SK-N-SH treated with all-trans-retinoic acid at 6 μM for 48 hours (cell line): Measurements from ENCODE around the gene MRGPRE.

Experiments used
- ATAC-seq: fragments of 200-7000 bp; cut with Tn5 transposase; 3 replicates; pipeline ENCODE4 v1.9.1; 2020; ENCODE audit warnings: mild to moderate bottlenecking, moderate library complexity
- ARNTL ChIP-seq: fragments of 450-650 bp; formaldehyde crosslinking; IDR thresholded peaks from 2 replicates; pipeline ENCODE4 v1.5.0; 2020; ENCODE audit warnings: low read depth, mild to moderate bottlenecking, moderate library complexity, borderline replicate concordance
- BACH2 ChIP-seq: fragments of 250-450 bp; sonication (Bioruptor Pico); IDR thresholded peaks from 2 replicates; pipeline ENCODE4 v1.9.0; 2021; ENCODE audit warnings: mild to moderate bottlenecking, borderline replicate concordance
- CREB5 ChIP-seq: fragments of 250-450 bp; sonication (Bioruptor Pico); IDR thresholded peaks from 2 replicates; pipeline ENCODE4 v1.5.1; 2020; ENCODE audit warnings: low read depth, mild to moderate bottlenecking, moderate library complexity
- CSDC2 ChIP-seq: fragments of 250-450 bp; sonication (Bioruptor Pico); IDR thresholded peaks from 2 replicates; pipeline ENCODE4 v1.5.0; 2020; ENCODE audit warnings: mild to moderate bottlenecking, moderate library complexity
- ESRRG ChIP-seq: fragments of 250-450 bp; sonication (Bioruptor Pico); IDR thresholded peaks from 2 replicates; pipeline ENCODE4 v1.6.1; 2021; ENCODE audit warnings: mild to moderate bottlenecking
- GLIS3 ChIP-seq: fragments of 250-450 bp; sonication (Bioruptor Pico); IDR thresholded peaks from 2 replicates; pipeline ENCODE4 v1.5.0; 2020; ENCODE audit warnings: mild to moderate bottlenecking, moderate library complexity
- ISL1 ChIP-seq: fragments of 250-450 bp; sonication (Bioruptor Pico); IDR thresholded peaks from 2 replicates; pipeline ENCODE4 v2.1.2; 2022; ENCODE audit warnings: mild to moderate bottlenecking, moderate library complexity
- OSR1 ChIP-seq: fragments of 250-450 bp; sonication (Bioruptor Pico); IDR thresholded peaks from 2 replicates; pipeline ENCODE4 v1.8.0; 2022; ENCODE audit warnings: moderate library complexity, mild to moderate bottlenecking, inconsistent platforms
- PPARA ChIP-seq: fragments of 250-450 bp; sonication (Bioruptor Pico); IDR thresholded peaks from 2 replicates; pipeline ENCODE4 v1.5.0; 2020; ENCODE audit warnings: mild to moderate bottlenecking, borderline replicate concordance
- RARB ChIP-seq: fragments of 250-450 bp; sonication (Bioruptor Pico); IDR thresholded peaks from 2 replicates; pipeline ENCODE4 v1.8.0; 2021; ENCODE audit warnings: mild to moderate bottlenecking, moderate library complexity
- TCF4 ChIP-seq: fragments of 250-450 bp; sonication (Bioruptor Pico); IDR thresholded peaks from 2 replicates; pipeline ENCODE4 v1.8.0; 2021; ENCODE audit warnings: mild to moderate bottlenecking, moderate library complexity, borderline replicate concordance
- TOX ChIP-seq: fragments of 250-450 bp; sonication (Bioruptor Pico); IDR thresholded peaks from 2 replicates; pipeline ENCODE4 v1.8.0; 2021; ENCODE audit warnings: mild to moderate bottlenecking, moderate library complexity, borderline replicate concordance
- ZC3H10 ChIP-seq: fragments of 250-450 bp; sonication (Bioruptor Pico); IDR thresholded peaks from 2 replicates; pipeline ENCODE4 v1.5.1; 2021; ENCODE audit warnings: mild to moderate bottlenecking, moderate library complexity
- ZFP3 ChIP-seq: fragments of 250-450 bp; sonication (Bioruptor Pico); IDR thresholded peaks from 2 replicates; pipeline ENCODE4 v1.5.0; 2020; ENCODE audit warnings: mild to moderate bottlenecking, moderate library complexity
- ZFP30 ChIP-seq: fragments of 450-650 bp; formaldehyde crosslinking; IDR thresholded peaks from 2 replicates; pipeline ENCODE4 v1.5.0; 2022; ENCODE audit warnings: mild to moderate bottlenecking, moderate library complexity
- ZNF565 ChIP-seq: fragments of 450-650 bp; formaldehyde crosslinking; conservative IDR thresholded peaks from 2 replicates; pipeline ENCODE4 v1.5.0; 2020; ENCODE audit warnings: low read depth, mild to moderate bottlenecking, moderate library complexity
- ZNF70 ChIP-seq: fragments of 450-650 bp; formaldehyde crosslinking; IDR thresholded peaks from 2 replicates; pipeline ENCODE4 v1.5.0; 2020; ENCODE audit warnings: mild to moderate bottlenecking, moderate library complexity
- ZNF8 ChIP-seq: fragments of 450-650 bp; formaldehyde crosslinking; IDR thresholded peaks from 2 replicates; pipeline ENCODE4 v1.5.0; 2020; ENCODE audit warnings: mild to moderate bottlenecking, moderate library complexity
- TF ChIP-seq, protein P1 (sequence below): fragments of 250-450 bp; sonication (Bioruptor Pico); IDR thresholded peaks from 2 replicates; pipeline ENCODE4 v1.5.0; 2020; ENCODE audit warnings: mild to moderate bottlenecking, moderate library complexity
- TF ChIP-seq, protein P2 (sequence below): fragments of 250-450 bp; sonication (Bioruptor Pico); IDR thresholded peaks from 2 replicates; pipeline ENCODE4 v1.8.0; 2021; ENCODE audit warnings: low read depth, mild to moderate bottlenecking, moderate library complexity, borderline replicate concordance
- TF ChIP-seq, protein P3 (sequence below): fragments of 250-450 bp; sonication (Bioruptor Pico); IDR thresholded peaks from 2 replicates; pipeline ENCODE4 v1.8.0; 2020; ENCODE audit warnings: mild to moderate bottlenecking, moderate library complexity, borderline replicate concordance
- TF ChIP-seq, protein P4 (sequence below): fragments of 250-450 bp; sonication (Bioruptor Pico); IDR thresholded peaks from 2 replicates; pipeline ENCODE4 v1.5.1; 2021; ENCODE audit warnings: mild to moderate bottlenecking, moderate library complexity

MRGPRE gene

DNA sequence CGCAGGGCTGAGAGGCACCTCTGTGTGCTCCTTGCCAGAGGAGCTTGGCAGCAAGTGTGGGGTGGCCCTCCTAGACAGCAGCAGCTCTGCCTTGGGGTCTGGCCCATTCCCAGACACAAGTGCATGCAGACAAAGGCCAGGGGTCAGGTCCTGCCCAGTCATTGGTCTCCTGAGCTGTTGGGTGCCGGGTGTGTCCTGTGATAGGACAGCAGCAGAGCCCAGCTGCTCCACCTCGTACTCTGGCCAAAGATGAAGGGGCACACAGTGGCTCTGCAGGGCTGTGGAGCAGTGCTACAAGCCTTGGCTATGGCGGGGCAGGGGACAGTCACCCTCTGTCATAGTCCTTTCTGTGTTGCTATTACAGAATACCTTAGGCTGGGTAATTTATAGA lies 49.8 kb downstream of the MRGPRE start:
- TF ChIP-seq ISL1 (CRISPR knock-in tag) (no peak), OSR1 (no peak), TCF4 (no peak), ESRRG (CRISPR knock-in tag) (no peak), ZNF565 (CRISPR knock-in tag) (no peak), ZNF70 (no peak), ARNTL (no peak), PPARA (CRISPR knock-in tag) (no peak), CREB5 (CRISPR knock-in tag) (no peak), RARB (CRISPR knock-in tag) (no peak), ZC3H10 (CRISPR knock-in tag) (no peak), BACH2 (CRISPR knock-in tag) (no peak), CSDC2 (CRISPR knock-in tag) (no peak)
- TF ChIP-seq, protein P1, sequence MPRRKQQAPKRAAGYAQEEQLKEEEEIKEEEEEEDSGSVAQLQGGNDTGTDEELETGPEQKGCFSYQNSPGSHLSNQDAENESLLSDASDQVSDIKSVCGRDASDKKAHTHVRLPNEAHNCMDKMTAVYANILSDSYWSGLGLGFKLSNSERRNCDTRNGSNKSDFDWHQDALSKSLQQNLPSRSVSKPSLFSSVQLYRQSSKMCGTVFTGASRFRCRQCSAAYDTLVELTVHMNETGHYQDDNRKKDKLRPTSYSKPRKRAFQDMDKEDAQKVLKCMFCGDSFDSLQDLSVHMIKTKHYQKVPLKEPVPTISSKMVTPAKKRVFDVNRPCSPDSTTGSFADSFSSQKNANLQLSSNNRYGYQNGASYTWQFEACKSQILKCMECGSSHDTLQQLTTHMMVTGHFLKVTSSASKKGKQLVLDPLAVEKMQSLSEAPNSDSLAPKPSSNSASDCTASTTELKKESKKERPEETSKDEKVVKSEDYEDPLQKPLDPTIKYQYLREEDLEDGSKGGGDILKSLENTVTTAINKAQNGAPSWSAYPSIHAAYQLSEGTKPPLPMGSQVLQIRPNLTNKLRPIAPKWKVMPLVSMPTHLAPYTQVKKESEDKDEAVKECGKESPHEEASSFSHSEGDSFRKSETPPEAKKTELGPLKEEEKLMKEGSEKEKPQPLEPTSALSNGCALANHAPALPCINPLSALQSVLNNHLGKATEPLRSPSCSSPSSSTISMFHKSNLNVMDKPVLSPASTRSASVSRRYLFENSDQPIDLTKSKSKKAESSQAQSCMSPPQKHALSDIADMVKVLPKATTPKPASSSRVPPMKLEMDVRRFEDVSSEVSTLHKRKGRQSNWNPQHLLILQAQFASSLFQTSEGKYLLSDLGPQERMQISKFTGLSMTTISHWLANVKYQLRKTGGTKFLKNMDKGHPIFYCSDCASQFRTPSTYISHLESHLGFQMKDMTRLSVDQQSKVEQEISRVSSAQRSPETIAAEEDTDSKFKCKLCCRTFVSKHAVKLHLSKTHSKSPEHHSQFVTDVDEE (CRISPR knock-in tag), result no peak
- TF ChIP-seq, all 23 proteins: peak for 0
- ATAC-seq, result no peak

DNA sequence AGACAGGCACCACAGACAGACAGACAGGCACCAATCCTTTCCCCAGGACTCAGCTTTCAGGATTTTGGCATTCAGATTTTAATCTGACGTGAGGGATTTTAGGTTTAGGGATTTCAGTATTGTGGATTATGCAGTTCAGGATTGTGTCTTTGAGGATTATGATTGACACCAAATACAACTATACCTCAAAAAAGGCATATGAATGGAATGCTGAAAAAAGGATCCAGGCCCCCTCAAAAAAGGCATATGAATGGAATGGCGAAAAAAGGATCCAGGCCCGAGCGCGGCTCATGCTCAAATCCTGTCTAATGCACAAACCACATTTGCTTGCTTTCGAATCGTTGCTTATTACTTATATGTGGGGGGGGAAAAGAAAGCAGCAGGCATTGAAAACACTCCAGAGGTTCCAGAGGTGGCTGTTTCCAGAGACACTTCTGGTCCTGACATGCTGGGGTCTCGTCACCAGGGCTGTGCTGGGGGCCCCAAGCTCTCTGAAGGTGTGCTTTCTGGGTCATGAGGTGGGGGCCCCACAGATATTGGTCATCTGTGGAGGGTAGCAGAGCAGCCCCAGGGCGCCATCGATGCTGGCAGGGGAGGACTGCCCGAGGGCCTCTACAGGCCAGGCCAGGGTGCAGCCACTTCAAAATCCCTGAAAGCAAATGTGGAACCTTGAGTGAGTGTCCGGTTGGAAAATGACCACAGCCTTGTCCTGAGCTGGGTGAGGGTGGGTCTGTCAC lies 50.3 kb downstream of the MRGPRE start:
- ATAC-seq, result no peak
- TF ChIP-seq ZNF8, result no peak
- TF ChIP-seq ISL1 (CRISPR knock-in tag), result no peak
- TF ChIP-seq, protein P2, sequence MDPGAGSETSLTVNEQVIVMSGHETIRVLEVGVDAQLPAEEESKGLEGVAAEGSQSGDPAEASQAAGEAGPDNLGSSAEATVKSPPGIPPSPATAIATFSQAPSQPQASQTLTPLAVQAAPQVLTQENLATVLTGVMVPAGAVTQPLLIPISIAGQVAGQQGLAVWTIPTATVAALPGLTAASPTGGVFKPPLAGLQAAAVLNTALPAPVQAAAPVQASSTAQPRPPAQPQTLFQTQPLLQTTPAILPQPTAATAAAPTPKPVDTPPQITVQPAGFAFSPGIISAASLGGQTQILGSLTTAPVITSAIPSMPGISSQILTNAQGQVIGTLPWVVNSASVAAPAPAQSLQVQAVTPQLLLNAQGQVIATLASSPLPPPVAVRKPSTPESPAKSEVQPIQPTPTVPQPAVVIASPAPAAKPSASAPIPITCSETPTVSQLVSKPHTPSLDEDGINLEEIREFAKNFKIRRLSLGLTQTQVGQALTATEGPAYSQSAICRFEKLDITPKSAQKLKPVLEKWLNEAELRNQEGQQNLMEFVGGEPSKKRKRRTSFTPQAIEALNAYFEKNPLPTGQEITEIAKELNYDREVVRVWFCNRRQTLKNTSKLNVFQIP (CRISPR knock-in tag), result no peak
- TF ChIP-seq, protein P3, sequence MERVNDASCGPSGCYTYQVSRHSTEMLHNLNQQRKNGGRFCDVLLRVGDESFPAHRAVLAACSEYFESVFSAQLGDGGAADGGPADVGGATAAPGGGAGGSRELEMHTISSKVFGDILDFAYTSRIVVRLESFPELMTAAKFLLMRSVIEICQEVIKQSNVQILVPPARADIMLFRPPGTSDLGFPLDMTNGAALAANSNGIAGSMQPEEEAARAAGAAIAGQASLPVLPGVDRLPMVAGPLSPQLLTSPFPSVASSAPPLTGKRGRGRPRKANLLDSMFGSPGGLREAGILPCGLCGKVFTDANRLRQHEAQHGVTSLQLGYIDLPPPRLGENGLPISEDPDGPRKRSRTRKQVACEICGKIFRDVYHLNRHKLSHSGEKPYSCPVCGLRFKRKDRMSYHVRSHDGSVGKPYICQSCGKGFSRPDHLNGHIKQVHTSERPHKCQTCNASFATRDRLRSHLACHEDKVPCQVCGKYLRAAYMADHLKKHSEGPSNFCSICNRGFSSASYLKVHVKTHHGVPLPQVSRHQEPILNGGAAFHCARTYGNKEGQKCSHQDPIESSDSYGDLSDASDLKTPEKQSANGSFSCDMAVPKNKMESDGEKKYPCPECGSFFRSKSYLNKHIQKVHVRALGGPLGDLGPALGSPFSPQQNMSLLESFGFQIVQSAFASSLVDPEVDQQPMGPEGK (CRISPR knock-in tag), result no peak
- TF ChIP-seq ESRRG (CRISPR knock-in tag), result no peak
- TF ChIP-seq PPARA (CRISPR knock-in tag), result no peak
- no peak for TF ChIP-seq TOX
- no peak for TF ChIP-seq ZFP30
- TF ChIP-seq, protein P4, sequence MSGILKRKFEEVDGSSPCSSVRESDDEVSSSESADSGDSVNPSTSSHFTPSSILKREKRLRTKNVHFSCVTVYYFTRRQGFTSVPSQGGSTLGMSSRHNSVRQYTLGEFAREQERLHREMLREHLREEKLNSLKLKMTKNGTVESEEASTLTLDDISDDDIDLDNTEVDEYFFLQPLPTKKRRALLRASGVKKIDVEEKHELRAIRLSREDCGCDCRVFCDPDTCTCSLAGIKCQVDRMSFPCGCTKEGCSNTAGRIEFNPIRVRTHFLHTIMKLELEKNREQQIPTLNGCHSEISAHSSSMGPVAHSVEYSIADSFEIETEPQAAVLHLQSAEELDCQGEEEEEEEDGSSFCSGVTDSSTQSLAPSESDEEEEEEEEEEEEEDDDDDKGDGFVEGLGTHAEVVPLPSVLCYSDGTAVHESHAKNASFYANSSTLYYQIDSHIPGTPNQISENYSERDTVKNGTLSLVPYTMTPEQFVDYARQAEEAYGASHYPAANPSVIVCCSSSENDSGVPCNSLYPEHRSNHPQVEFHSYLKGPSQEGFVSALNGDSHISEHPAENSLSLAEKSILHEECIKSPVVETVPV (CRISPR knock-in tag), result no peak
- TF ChIP-seq, all 23 proteins: peak for 0

DNA sequence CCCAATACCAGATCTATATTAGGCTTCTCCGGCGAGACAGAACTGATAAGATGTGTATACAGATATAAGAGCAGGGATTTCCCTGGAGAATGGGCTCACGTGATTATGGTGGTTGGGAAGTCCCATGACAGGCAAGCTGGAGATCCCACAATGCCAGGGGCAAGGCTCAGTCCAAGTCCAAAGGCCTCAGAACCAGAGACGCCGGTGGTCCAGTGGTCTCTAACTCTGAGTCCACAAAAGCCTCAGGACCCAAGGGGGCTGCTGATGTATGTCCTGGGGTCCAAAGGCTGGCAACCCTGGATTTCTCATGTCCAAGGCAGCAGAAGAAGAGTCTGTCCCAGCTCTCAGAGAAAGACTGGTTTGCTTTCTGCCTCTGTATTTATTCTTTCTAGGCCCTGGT lies 51.3 kb downstream of the MRGPRE start:
- TF ChIP-seq ZNF8 (no peak), ZC3H10 (CRISPR knock-in tag) (no peak), GLIS3 (CRISPR knock-in tag) (no peak), BACH2 (CRISPR knock-in tag) (no peak), ZFP3 (CRISPR knock-in tag) (no peak)
- TF ChIP-seq, protein P2 (CRISPR knock-in tag), result no peak
- no peak for ATAC-seq
